NCI-H69 (cell line): ENCODE results near the gene PLRG1.

Experiments
- DNase-seq: peaks from one replicate; lab custom pipeline; 2025; lab: John Stamatoyannopoulos, UW

Gene PLRG1

DNA sequence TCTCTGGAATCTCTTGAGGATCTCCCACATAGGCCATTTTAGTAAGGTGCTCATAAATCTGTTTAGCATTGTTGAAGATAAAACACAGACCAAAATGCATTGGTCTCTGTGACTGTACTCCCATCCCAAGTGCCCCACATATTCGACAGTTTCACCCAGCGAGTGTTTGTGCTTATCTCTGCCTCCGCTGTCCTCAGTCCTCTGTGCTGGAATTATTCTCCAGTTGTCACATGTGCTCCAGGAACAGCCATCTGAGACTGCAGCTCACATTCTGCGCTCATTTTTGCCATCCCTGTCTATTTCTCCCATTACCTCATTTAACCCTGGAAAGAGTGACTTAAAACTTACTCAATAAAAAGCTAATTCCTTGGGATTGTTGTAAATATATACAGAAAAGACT, 31.0 kb downstream of the PLRG1 start:
- no peak for DNase-seq

DNA sequence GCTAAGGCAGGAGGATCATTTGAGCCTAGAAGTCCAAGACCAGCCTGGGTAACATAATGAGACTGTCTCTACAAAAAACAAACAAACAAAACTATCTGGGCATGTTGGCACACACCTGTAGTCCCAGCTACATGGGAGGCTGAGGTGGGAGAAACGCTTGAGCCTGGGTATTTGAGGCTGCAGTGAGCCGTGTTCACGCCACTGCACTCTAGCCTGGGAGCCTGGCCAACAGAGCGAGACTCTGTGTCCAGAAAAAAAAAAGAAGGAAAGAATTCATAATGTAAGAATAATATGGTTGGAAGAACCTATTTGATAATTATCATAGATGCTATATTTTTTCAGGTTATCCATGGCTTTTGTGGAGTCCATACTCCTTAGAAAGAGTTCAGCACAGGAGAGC, 32.6 kb downstream of the PLRG1 start:
- no peak for DNase-seq

DNA sequence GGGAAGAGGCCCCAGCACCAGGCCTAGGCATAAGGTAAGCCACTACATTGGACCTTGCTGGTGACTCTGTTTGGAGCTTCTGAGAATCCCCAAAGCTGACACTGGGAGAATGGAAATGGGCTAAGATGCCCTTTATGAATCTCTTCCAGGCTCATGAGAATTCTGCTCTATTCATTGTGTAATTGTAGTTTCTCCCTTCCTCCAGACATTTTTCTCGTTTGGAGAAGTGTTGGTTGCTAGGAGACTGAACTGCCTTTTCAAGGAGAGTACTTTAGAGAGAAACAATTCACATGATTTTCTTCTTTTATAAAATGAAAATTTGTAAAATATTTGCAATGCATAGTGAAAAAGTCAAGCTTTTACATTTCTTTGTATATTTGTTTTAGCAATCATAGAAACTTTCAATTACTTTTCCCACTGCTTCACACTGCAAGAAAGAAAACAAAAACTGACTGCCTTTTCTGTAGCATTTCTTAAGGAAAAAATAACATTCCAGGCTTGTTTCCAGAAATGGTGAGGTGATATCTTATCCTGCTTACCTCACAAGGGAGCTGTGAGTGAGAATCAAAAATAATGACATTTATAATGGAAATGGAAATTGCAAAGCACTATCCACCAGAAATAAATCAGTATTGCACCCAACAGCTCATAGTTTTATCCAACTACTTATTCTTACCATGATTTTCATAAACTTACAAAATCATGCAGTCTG, 33.7 kb downstream of the PLRG1 start:
- no peak for DNase-seq

DNA sequence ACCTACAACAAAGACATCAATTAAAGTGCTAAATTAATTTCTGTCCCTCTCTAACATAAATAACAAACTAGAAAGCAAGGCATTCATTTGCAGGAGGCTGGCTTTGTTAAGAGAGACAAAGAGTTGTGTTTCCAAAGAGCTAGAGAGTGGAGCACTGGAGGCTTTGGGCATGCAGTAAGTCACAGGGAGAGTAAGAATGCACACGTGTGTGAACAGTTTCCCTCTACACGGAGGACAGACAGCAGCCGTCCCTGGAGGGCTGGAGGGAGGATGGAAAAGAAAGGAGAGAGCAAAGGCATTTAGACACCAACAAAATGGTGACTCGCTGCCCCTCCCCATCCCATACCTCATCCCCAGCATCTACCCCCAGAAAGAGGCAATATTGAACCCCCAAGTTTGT, 38.2 kb downstream of the PLRG1 start:
- no peak for DNase-seq

DNA sequence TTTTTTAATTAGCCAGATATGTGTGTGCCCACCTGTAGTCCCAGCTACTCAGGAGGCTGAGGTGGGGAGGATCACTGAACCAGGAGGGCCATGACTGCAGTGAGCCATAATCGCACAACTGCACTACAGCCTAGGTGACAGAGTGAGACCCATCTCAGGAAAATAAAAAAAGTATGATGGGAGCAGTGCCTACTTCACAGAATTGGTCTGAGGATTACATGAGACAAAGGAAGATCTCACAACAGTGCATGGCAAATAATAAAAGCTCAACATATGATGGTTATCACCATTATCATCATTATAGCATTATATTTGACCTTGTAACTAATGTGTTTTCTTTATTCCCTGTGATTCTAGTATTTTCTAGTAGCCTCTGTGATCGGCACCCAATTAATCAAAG, 38.7 kb downstream of the PLRG1 start:
- DNase-seq: no peak

DNA sequence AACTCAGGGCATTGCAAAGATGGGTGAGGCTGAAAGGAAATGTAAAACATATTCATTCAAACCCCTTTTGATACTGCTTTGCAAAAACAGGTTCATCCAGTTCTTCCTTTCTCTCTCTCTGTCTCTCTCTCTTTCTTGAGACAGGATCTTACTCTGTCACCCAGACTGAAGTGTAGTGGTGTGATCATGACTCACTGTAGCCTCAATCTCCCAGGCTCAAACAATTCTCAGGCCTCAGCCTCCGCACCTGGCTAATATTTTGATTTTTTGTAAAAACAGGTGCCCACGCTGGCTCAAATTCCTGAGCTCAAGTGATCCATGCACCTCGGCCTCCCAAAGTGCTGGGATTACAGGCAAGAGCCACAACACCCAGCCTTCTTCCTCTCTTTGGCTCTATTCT, 43.0 kb downstream of the PLRG1 start:
- no peak for DNase-seq

DNA sequence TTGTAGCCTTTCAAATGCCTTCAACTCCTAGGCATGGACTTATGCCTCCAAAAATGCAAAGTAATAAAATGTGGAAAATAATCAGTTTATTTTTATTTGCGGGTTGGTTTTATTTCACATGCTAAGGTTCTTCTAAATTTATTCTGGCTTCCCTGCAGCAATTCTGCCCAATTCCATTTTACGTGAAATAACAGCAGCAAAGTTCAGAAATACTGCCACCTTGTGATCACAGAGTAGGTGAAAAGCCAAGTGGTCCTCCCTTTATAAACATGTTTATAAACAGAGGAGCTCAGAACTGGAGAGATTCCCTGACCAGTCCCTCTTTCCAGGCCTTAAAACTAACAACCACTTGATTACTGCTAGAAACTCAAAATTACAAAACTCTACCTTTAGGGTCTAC, 43.9 kb downstream of the PLRG1 start:
- DNase-seq: peak; percentile 27

DNA sequence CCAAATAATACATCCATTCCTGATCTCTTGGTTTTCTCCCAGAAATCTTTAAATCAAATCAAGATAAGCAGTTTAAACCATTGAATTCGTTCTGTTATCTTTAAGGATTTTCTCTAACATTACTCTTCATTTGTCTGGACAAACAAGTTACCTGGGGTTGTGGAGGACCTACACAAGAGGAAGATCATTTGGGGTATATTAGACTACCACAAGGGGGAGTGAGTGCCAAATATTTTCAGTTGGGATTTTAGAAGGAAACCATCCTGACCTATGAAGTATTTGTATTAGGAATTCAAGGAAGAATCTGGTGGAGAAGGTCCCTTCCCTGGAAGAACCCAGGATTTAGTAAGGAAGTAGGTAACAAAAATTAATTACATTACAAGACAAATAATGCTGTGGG, 46.6 kb downstream of the PLRG1 start:
- DNase-seq: peak; percentile 27

DNA sequence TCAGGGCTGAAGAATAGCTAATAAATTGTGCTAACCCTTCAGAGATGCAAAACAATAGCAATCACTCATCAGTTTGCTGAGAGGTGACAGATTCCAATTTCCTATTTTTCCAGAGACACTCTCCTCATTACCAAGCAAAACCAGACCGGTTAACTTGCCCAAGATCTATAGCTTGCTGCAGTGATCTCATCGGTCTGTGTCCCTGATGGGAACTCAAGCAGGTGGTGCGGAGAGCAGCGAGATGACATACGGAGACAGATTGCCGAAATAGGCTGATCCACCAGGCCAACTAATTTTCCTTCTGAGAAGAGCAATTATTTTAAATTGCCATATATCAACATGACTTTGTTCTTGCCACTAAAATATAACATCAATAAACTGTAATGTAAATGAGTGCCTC, 48.1 kb downstream of the PLRG1 start:
- peak; percentile 15 for DNase-seq

DNA sequence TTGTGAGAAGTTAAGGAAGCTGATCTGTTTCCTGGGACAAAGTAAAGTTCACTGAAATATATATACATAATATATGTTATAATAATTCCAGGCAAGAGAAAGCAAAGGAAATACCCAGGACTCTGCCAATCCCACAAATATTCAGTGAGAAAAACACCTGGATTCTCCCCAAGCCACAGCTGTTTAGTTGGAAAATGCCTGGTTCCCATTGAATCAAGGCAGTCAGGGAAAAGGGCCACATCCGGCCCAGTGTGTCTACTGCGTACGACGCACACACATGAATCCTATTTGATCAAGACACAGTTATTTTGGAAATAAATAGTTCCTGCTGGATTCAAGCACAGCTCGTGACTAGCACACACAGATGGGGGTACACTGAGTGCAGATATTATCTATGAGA, 52.3 kb downstream of the PLRG1 start:
- no peak for DNase-seq

DNA sequence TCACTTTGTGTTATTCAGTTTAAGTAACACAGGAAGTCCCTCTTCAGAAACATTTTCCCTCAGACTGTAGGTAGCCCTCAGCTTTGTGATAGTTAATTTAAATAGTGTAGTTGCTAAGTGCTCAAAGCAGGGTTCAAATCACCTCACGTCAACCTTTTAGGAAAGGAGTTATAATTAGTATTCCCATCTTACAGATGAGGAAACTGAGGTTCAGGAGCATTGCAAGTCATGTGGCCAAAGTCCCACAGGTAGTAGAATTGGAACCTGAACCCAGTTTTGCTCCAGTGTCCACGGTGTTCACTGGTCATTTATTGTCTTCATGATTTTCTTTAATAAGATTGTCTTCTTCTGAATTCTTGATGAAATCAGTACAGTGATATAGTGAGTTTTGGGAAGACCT, 54.3 kb downstream of the PLRG1 start:
- DNase-seq: no peak

DNA sequence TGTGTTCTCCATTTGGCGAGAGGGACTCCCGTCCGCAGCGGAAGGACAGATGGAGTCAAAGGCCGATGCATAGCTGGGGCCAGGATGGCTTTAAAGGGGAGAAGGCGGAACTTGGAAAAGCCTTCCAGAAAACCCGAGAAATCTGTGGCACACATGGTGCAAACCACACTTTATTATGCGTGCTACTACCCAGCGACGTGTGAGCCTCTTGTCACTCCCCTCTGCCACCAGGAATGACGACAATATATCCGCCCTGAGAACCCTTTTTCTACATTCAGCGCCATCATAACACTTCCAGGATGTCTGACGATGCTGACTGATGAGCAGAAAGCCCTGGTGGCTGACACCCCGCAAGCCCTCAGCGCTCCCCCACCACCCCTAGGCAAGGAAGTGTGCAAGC, 57.9 kb downstream of the PLRG1 start:
- no peak for DNase-seq

DNA sequence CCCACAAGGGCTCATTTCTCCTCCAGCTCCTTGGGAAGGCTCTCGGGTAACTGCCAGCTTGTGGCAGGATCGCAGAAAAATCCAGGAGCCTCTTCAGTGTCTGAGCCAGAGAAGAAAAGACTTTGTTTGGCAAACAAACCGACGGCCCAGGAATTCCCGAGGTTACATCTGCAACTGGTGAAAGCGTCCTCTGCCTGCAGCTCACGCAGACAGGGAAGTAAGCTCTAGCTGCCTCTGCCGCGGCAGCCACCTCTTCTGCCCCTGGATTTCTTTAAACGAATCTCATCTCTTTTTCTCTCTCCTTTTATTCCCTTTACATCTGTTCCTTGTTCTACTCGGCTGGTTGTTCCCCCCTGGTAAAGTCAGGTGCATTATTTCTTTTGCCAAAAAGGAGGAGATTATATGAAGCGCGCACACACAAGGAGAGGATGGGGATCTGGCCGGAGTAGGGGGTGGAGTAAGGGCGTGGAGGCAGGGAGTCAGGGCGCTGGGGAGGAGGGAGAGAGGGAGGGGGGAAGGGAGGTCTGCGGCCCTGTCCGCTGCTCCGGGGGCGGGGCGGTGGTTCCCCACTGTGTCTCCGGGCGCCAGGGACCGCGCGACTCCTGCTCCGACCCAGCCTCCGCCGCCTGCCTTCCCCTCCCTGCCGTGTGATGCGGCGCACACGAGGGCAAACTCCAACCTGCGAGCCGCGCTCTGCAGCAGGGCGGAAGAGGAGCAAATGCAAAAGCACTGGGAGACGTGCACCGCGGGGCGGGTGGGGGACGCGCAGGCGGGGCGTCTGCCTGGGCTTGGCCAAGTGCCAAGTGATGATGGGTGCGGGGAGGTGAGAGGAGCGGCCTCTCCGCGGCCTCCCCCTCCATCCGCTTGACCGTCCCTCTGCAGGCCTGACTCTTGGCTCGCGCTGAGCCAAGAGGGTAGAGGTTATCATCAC, 58.6 kb downstream of the PLRG1 start, which contains the start of gene DCHS2:
TSS of gene DCHS2 (minus strand) at position 459 of the 931 bp plus-strand sequence. CDS start at position 15, 444 bp downstream.
- DNase-seq: peak; percentile 75

DNA sequence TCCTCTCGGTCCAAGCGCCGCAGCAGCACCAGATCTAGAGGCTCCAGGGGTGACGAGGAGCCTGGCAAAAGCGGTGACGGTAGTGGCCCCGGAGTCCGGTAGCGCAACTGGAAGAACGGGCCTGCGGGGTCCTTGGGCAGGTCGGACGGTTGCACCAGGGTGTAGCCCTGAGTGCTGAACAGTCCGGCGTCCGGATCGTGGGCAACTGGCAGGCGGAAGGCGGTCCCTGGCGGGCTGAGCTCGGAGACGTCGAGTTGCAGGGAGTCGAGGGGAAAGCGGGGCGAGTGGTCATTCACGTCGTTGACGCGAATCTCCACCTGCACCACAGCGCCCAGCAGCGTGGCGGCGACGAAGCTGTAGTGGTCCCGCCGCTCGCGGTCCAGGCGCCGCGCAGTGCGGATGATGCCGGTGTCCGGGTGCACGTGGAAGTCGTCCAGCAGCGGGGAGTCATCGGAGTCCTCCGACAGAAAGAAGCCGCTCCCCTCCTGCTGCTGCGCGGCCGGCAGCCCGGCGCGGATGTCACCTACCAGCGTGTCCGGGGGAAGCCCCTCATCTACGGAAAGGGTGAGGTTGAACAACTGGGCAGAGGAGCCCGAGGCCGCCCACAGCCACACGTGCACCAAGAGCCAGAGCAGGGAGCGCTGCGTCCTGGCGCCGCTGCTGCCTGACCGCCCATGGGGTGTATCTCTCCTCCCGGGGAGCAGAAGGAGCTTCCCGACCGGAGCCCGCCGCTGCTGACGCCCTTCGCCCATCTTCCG, 59.4 kb downstream of the PLRG1 start:
- DNase-seq: no peak

DNA sequence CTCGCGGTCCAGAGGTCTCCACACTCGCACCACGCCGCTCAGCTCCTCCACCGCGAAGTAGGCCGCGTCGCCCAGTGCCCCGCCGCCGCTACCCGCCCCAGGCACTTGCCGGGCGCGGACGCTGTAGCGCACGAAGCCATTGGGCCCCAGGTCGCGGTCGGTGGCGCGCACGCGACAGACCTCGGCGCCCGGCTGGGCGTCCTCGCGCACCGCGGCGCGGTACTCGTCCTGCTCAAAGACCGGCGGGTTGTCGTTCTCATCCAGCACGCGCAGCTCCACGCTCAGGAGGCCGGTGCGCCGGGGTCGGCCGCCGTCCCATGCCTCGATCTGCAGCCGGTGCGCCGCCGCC, 60.0 kb downstream of the PLRG1 start:
- no peak for DNase-seq

DNA sequence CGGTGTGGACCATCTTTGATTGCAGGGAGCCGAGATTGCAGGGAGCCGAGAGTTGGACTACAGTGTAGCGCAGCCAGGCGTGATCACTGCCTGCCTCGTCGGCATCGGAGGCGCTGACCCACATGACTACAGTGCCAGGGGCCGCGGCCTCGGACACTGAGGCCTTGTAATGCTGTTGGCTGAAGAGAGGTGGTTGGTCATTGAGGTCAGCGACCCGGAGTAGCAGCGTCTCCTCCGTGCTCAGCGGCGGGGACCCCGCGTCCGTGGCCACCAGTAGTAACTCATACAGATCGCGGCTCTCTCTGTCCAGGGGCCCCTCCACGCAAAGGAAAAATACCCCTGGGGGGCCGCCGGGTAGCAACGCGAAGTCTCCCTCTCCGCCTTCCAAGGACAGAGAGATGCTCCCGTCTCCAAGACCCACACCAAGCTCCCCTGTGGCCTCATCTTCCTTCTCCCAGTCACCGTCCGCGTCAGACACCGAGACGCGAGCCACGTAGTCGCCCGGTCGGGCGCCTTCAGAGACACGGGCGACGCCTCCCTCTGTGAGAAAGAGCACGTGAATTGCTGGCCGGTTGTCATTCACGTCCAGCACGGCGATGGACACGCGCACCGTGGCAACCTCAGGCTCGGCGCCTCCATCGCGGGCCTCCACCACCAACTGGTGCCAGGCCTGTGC, 60.5 kb downstream of the PLRG1 start:
- no peak for DNase-seq

DNA sequence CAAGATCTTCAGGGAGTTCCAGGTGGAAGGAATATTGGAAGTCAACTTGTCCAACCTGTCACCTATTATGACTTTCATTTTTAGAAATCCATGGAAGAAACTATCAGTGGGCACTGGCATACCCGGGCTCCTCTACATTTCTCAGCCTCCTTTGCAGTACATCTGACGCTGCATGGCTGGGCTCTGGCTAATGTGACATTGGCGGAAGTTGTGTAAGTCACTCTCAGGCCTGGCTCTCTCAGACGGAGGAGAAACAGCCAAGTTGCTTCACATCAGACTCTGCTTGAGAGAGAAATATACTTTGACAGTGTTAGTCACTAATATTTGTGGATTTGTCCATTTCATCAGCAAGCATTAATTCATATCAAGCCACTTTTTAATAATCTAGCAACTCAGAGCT, 63.1 kb downstream of the PLRG1 start:
- DNase-seq: no peak

DNA sequence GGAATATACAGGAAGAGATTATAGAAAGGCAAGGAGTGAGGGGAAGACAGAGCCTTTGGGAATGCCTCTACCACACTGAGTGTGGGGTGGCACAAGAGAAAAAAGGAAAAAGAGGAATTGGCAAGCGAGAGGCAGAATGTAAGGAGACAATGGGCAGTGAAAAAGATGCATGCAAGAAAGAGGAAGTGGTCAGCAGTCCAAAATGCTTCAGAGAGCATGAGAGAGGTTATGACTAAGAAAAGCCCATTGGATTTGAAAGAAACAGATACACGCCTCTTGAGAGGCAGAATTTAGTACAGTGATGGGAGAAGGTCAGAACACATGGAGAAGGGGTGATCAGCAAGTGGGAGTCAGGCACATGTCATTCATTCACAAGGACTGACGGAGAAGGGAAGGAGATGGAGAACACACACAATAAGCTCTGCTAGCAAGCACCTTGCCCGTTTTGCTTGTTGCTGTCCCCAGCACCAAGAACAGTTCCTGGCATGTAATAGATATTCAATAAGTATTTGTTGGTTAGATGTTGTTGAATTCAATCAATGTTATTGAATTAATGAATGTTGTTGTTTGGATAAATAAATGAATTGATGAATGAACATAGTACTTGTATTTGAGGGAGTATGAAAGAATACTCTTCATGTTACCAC, 65.0 kb downstream of the PLRG1 start:
- DNase-seq: no peak
